AG10803 (cell line): ENCODE data around the gene BGN.

Experiments used
- DNase-seq: peaks from one replicate; pipeline ENCODE4 v3.0.0; 2010; ENCODE audit warnings: low read depth
- H3K4me3 ChIP-seq: 2 replicates; pipeline ENCODE4 v1.5.1; 2011; ENCODE audit warnings: mild to moderate bottlenecking, low read length, control low read depth
- CTCF ChIP-seq: conservative IDR thresholded peaks from 2 replicates; pipeline ENCODE4 v1.5.1; 2011; ENCODE audit warnings: mild to moderate bottlenecking, low read length, control low read depth, inconsistent platforms

The BGN gene

GRCh38 chrX:153539171-153539978, 44.6 kb downstream of the BGN start:
- peak; percentile 72 for TF ChIP-seq CTCF
- H3K4me3 ChIP-seq: no peak overlapping the region
- peak; percentile 31 for DNase-seq

GRCh38 chrX:153539979-153540358, 45.2 kb downstream of the BGN start:
- DNase-seq: no peak
- no peak for TF ChIP-seq CTCF
- no peak overlapping the region for H3K4me3 ChIP-seq

- TF ChIP-seq CTCF: no peak
- H3K4me3 ChIP-seq: no peak overlapping the region
- no peak for DNase-seq
Measured at GRCh38 chrX:153544727-153545126, 49.9 kb downstream of the BGN start.

GRCh38 chrX:153546386-153546785, 51.6 kb downstream of the BGN start:
- no peak for DNase-seq
- no peak for TF ChIP-seq CTCF

GRCh38 chrX:153547195-153547594, 52.4 kb downstream of the BGN start:
- no peak overlapping the region for H3K4me3 ChIP-seq
- DNase-seq: no peak
- no peak for TF ChIP-seq CTCF

More at GRCh38 chrX:153546386-153546785, 51.6 kb downstream of the BGN start:
- H3K4me3 ChIP-seq: no peak overlapping the region

GRCh38 chrX:153549231-153549630, 54.5 kb downstream of the BGN start:
- no peak for TF ChIP-seq CTCF
- DNase-seq: no peak
- no peak overlapping the region for H3K4me3 ChIP-seq

GRCh38 chrX:153549807-153550206, 55.0 kb downstream of the BGN start:
- TF ChIP-seq CTCF: no peak
- DNase-seq: no peak
- no peak overlapping the region for H3K4me3 ChIP-seq
